CD14-positive monocyte (primary cell): ENCODE measurements around the gene ST13. TPM values are rescaled to one million over a fixed set of nuclear protein-coding genes. Genes with fewer than 3 reads are reported as not detected.

Experiments used
- DNase-seq, 3 donors: peaks; one replicate each; pipeline ENCODE4 v3.0.0-alpha.2; 2011 to 2022
- H2AFZ ChIP-seq: 2 replicates; pipeline ENCODE4 v1.6.0; 2012; ENCODE audit warnings: mild to moderate bottlenecking, low read depth, low read length, inconsistent platforms; ENCODE audit not compliant: insufficient read depth, poor library complexity, severe bottlenecking
- H3K27ac ChIP-seq, 2 donors: 1 replicate in 1 of 2; 2 replicates in 1 of 2; pipeline ENCODE4 v1.5.1; 2012 to 2013; ENCODE audit warnings: low read length in 2 of 2, control low read depth in 1 of 2, inconsistent platforms in 1 of 2, low read depth in 1 of 2, mild to moderate bottlenecking in 1 of 2
- H3K27me3 ChIP-seq, 2 donors: one replicate each; pipeline versions ENCODE4 v1.6.0 to v1.6.1; 2011 to 2013; ENCODE audit warnings: low read length in 2 of 2; ENCODE audit not compliant: control insufficient read depth in 2 of 2, insufficient read depth in 2 of 2
- H3K36me3 ChIP-seq, 2 donors: replicated peaks in 1 of 2; 1 replicate in 1 of 2; 2 replicates in 1 of 2; pipeline versions ENCODE4 v1.5.1 to v1.6.1; 2012 to 2013; ENCODE audit warnings: low read length in 2 of 2, control low read depth in 1 of 2, inconsistent platforms in 1 of 2, mild to moderate bottlenecking in 1 of 2; ENCODE audit not compliant: insufficient read depth in 2 of 2, control insufficient read depth in 1 of 2
- H3K4me1 ChIP-seq, 2 donors: 1 replicate in 1 of 2; 2 replicates in 1 of 2; pipeline versions ENCODE4 v1.5.1 to v1.6.1; 2012 to 2013; ENCODE audit warnings: low read length in 2 of 2, control low read depth in 1 of 2, inconsistent platforms in 1 of 2, mild to moderate bottlenecking in 1 of 2, moderate library complexity in 1 of 2; ENCODE audit not compliant: insufficient read depth in 2 of 2, control insufficient read depth in 1 of 2
- H3K4me2 ChIP-seq: replicated peaks from 2 replicates; pipeline ENCODE3; 2012; ENCODE audit warnings: low read length, moderate library complexity, mild to moderate bottlenecking; ENCODE audit not compliant: poor library complexity, severe bottlenecking; ENCODE audit errors: extremely low read depth
- H3K4me3 ChIP-seq, 3 experiments: fragments of 200-600 bp in 1 of 3; sonication (generic) in 1 of 3; replicated peaks in 1 of 3; 1 replicate in 2 of 3; 2 replicates in 1 of 3; pipeline ENCODE4 v1.5.1; 2011 to 2013; ENCODE audit warnings: low read length in 3 of 3, mild to moderate bottlenecking in 3 of 3, control low read depth in 2 of 3, low read depth in 2 of 3, inconsistent platforms in 1 of 3, moderate library complexity in 1 of 3
- H3K79me2 ChIP-seq: 2 replicates; pipeline ENCODE4 v1.6.0; 2012; ENCODE audit warnings: mild to moderate bottlenecking, control low read depth, inconsistent platforms, low read length, moderate library complexity; ENCODE audit not compliant: insufficient read depth
- H3K9ac ChIP-seq: 2 replicates; pipeline ENCODE4 v1.6.0; 2017; ENCODE audit warnings: low read length, mild to moderate bottlenecking; ENCODE audit not compliant: insufficient read depth, poor library complexity, severe bottlenecking
- H3K9me3 ChIP-seq, 2 donors: replicated peaks in 1 of 2; 1 replicate in 1 of 2; 2 replicates in 1 of 2; pipeline versions ENCODE4 v1.5.1 to v1.6.1; 2012 to 2013; ENCODE audit warnings: low read length in 2 of 2, control low read depth in 1 of 2; ENCODE audit not compliant: control insufficient read depth in 1 of 2, insufficient read depth in 1 of 2
- H4K20me1 ChIP-seq: 2 replicates; pipeline ENCODE4 v1.6.0; 2012; ENCODE audit warnings: mild to moderate bottlenecking, low read length, control low read depth, moderate library complexity; ENCODE audit not compliant: insufficient read depth
- H3K27ac Mint-ChIP-seq, 7 donors: one replicate each; pipeline ENCODE4 v1.8.0; 2020; ENCODE audit warnings: mild to moderate bottlenecking in 7 of 7, mixed read lengths in 7 of 7, moderate library complexity in 6 of 7, inconsistent platforms in 2 of 7
- H3K27me3 Mint-ChIP-seq, 3 donors: one replicate each; pipeline ENCODE4 v1.8.0; 2021 to 2022; ENCODE audit warnings: low read depth in 3 of 3, mild to moderate bottlenecking in 3 of 3, mixed read lengths in 3 of 3, moderate library complexity in 3 of 3, inconsistent platforms in 1 of 3
- H3K36me3 Mint-ChIP-seq, 2 donors: one replicate each; pipeline ENCODE4 v1.8.0; 2020; ENCODE audit warnings: mixed read lengths in 2 of 2, inconsistent platforms in 1 of 2, mild to moderate bottlenecking in 1 of 2
- H3K4me1 Mint-ChIP-seq: one replicate; pipeline ENCODE4 v1.8.0; 2020; ENCODE audit warnings: mild to moderate bottlenecking, mixed read lengths
- H3K4me3 Mint-ChIP-seq, 2 donors: one replicate each; pipeline ENCODE4 v1.8.0; 2020; ENCODE audit warnings: mild to moderate bottlenecking in 2 of 2, mixed read lengths in 2 of 2, moderate library complexity in 1 of 2
- H3K9me3 Mint-ChIP-seq, 7 donors: one replicate each; pipeline ENCODE4 v1.8.0; 2020 to 2022; ENCODE audit warnings: mixed read lengths in 7 of 7, mild to moderate bottlenecking in 6 of 7, moderate library complexity in 6 of 7, inconsistent platforms in 2 of 7
- CTCF ChIP-seq: fragments of 200-600 bp; IDR thresholded peaks from one replicate; pipeline ENCODE4 v1.8.0; 2022; ENCODE audit warnings: antibody characterized with exemption, mild to moderate bottlenecking
- WGBS: methylation state at CpG from one replicate; pipeline ENCODE4 v1.1.5; 2013; ENCODE audit warnings: missing lambda C conversion rate; ENCODE audit not compliant: insufficient coverage; 5-methylcytosine and 5-hydroxymethylcytosine counted together
- intact Hi-C, 2 donors: fragments of 100-400 bp; cut with micrococcal nuclease; formaldehyde crosslinking; loops; one replicate each; pipeline versions ENCODE4 v1.15.0 to v1.15.1; 2023
- polyA plus RNA-seq, 3 donors: library from polyadenylated mRNA; depleted of rRNA in 1 of 3; unstranded in 2 of 3; stranded (reverse) in 1 of 3; fragments of 300-500 nt in 2 of 3; fragments of >200 nt in 1 of 3; fragmentation: Illumina TruSeq in 2 of 3; gene quantifications; 1 replicate in 2 of 3; 2 replicates in 1 of 3; pipeline ENCODE4 v1.2.3, GENCODE V29; 2012 to 2021

The ST13 gene
- polyA plus RNA-seq, 3 donors: 56.1 to 81.3 (median 67.2) TPM

- H3K4me2 ChIP-seq: no peak overlapping the region
- no peak for TF ChIP-seq CTCF
- Mint-ChIP-seq H3K4me1 (no peaks in the 10 kb centered on the region), H3K9me3 (no peaks in the 10 kb centered on the region), H3K36me3 (peaks cover 31 to 38% of the 10 kb centered on the region in 2 donors), H3K27me3 (peaks cover 0 to 2% (median 0%) of the 10 kb centered on the region in 3 donors), H3K4me3 (no peak overlapping the region), H3K27ac (no peak overlapping the region)
- no peaks in the 10 kb centered on the region for H3K27me3 ChIP-seq
- WGBS: no CpG with 5 or more reads among the region's 3 CpGs
- no peaks in the 10 kb centered on the region for H3K9me3 ChIP-seq
- H2AFZ ChIP-seq: no peak overlapping the region
- H3K4me1 ChIP-seq: no peaks in the 10 kb centered on the region
- H3K36me3 ChIP-seq: peaks cover 4 to 31% of the 10 kb centered on the region in 2 donors
- no peak for DNase-seq
- H3K27ac ChIP-seq: no peak overlapping the region
- intact Hi-C loops: loop anchor here (10.0 kb wide), 2 partner anchors 76 to 236 kb away; partner anchors contain the start of gene SLC25A17 (in 1 of the 2)
- no peak overlapping the region for H3K9ac ChIP-seq
- H4K20me1 ChIP-seq: no peaks in the 10 kb centered on the region
- no peak overlapping the region for H3K4me3 ChIP-seq
- no peaks in the 10 kb centered on the region for H3K79me2 ChIP-seq
Measured at GRCh38 chr22:40890881-40891280, 34.4 kb upstream of the ST13 start.

GRCh38 chr22:40889116-40889515, 32.7 kb upstream of the ST13 start:
- H3K27me3 Mint-ChIP-seq: peaks cover 0 to 2% (median 0%) of the 10 kb centered on the region in 3 donors
- H3K27me3 ChIP-seq: no peaks in the 10 kb centered on the region
- H3K4me1 Mint-ChIP-seq: no peaks in the 10 kb centered on the region
- DNase-seq: no peak
- H3K4me2 ChIP-seq: no peak overlapping the region
- no peaks in the 10 kb centered on the region for H3K79me2 ChIP-seq
- intact Hi-C loops: no loop called here
- peak overlapping the region in 1 of 7 donors; percentile 55 for H3K27ac Mint-ChIP-seq
- H3K4me3 Mint-ChIP-seq: no peak overlapping the region
- H3K36me3 Mint-ChIP-seq: peaks cover 28 to 44% of the 10 kb centered on the region in 2 donors
- H3K36me3 ChIP-seq: peaks cover 4 to 35% of the 10 kb centered on the region in 2 donors
- H4K20me1 ChIP-seq: no peaks in the 10 kb centered on the region
- H3K9me3 Mint-ChIP-seq: no peaks in the 10 kb centered on the region
- no peaks in the 10 kb centered on the region for H3K9me3 ChIP-seq
- H3K4me1 ChIP-seq: no peaks in the 10 kb centered on the region
- H3K4me3 ChIP-seq: no peak overlapping the region
- no peak overlapping the region for H3K9ac ChIP-seq
- H2AFZ ChIP-seq: no peak overlapping the region
- H3K27ac ChIP-seq: no peak overlapping the region
- no peak for TF ChIP-seq CTCF
